Fibroblast of pulmonary artery (primary cell): ENCODE measurements around the gene PPM1M.

Source experiments
- DNase-seq: peaks from one replicate; pipeline ENCODE4 v3.0.0-alpha.2; 2010; ENCODE audit warnings: low read depth
- H3K4me3 ChIP-seq: replicated peaks from 2 replicates; pipeline ENCODE4 v1.5.1; 2011; ENCODE audit warnings: low read depth, mild to moderate bottlenecking, control low read depth, low read length, moderate library complexity
- TF ChIP-seq, protein P1 (sequence below): IDR thresholded peaks from 2 replicates; pipeline ENCODE4 v1.5.1; 2011; ENCODE audit warnings: mild to moderate bottlenecking, control low read depth, low read length, inconsistent platforms; ENCODE audit errors: missing control alignments

PPM1M gene

DNA sequence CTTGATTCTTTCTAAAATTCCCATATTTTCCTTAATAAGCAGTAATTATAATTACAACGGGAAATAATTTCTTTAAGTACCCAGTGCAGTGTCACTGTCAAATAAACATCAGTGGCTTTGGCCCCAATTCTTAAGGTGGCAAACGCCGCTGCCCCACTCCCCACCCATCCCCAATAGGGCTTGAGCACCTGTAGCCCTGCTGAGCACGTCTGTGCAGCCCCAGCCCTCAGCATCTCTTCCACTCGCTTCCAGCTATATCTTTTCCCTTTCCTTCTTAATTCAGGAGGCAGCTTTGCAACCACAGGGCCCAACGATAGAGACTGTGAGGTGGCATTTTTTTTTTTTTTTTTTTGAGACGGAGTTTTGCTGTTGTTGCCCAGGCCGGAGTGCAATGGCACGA lies 9.0 kb downstream of the PPM1M start:
- DNase-seq, result no peak
- TF ChIP-seq, protein P1, sequence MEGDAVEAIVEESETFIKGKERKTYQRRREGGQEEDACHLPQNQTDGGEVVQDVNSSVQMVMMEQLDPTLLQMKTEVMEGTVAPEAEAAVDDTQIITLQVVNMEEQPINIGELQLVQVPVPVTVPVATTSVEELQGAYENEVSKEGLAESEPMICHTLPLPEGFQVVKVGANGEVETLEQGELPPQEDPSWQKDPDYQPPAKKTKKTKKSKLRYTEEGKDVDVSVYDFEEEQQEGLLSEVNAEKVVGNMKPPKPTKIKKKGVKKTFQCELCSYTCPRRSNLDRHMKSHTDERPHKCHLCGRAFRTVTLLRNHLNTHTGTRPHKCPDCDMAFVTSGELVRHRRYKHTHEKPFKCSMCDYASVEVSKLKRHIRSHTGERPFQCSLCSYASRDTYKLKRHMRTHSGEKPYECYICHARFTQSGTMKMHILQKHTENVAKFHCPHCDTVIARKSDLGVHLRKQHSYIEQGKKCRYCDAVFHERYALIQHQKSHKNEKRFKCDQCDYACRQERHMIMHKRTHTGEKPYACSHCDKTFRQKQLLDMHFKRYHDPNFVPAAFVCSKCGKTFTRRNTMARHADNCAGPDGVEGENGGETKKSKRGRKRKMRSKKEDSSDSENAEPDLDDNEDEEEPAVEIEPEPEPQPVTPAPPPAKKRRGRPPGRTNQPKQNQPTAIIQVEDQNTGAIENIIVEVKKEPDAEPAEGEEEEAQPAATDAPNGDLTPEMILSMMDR, result no peak
- no peak overlapping the region for H3K4me3 ChIP-seq

GRCh38 chr3:52256159-52256558 lies 10.6 kb downstream of the PPM1M start:
- H3K4me3 ChIP-seq, result no peak overlapping the region
- TF ChIP-seq, protein P1, result no peak
- no peak for DNase-seq

- no peak for DNase-seq
- TF ChIP-seq, protein P1, result no peak
- no peak overlapping the region for H3K4me3 ChIP-seq
Measured at GRCh38 chr3:52256622-52257021, 11.1 kb downstream of the PPM1M start.

- no peak overlapping the region for H3K4me3 ChIP-seq
- TF ChIP-seq, protein P1, result no peak
- DNase-seq, result peak; percentile 30
Measured at GRCh38 chr3:52257911-52258310, 12.4 kb downstream of the PPM1M start.

- peak; percentile 53 for DNase-seq
- no peak overlapping the region for H3K4me3 ChIP-seq
Measured at GRCh38 chr3:52259035-52259434, 13.5 kb downstream of the PPM1M start.

GRCh38 chr3:52259448-52259847 lies 13.9 kb downstream of the PPM1M start:
- no peak overlapping the region for H3K4me3 ChIP-seq
- no peak for DNase-seq
- TF ChIP-seq, protein P1, result no peak

More at GRCh38 chr3:52259035-52259434, 13.5 kb downstream of the PPM1M start:
- TF ChIP-seq, protein P1, result no peak

DNA sequence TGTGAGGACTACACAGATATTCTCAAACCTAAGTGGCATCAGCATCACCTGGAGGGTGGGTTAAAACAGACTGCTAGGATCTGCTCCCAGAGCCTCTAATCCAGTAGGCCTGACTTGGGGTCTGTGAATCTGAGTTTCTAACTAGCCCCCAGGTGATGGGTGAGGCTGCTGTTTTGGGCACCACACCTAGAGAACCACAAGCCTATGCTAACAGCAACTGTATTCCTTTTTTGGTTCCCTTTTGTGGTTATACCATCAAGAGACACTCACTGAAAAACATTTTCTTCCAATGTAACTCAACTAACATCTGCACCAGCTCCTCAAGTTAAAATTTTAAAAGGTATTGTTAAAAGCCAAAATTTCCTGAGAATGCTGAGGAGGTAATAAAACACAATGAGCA lies 16.9 kb downstream of the PPM1M start:
- H3K4me3 ChIP-seq, result no peak overlapping the region
- DNase-seq, result no peak
- TF ChIP-seq, protein P1, result no peak
